Stromal cell of bone marrow (primary cell): ENCODE data around the gene ELAVL2.

Source experiments
- DNase-seq: peaks from one replicate; pipeline ENCODE4 v3.0.0-alpha.2; 2012; ENCODE audit warnings: low read depth

The ELAVL2 gene

DNA sequence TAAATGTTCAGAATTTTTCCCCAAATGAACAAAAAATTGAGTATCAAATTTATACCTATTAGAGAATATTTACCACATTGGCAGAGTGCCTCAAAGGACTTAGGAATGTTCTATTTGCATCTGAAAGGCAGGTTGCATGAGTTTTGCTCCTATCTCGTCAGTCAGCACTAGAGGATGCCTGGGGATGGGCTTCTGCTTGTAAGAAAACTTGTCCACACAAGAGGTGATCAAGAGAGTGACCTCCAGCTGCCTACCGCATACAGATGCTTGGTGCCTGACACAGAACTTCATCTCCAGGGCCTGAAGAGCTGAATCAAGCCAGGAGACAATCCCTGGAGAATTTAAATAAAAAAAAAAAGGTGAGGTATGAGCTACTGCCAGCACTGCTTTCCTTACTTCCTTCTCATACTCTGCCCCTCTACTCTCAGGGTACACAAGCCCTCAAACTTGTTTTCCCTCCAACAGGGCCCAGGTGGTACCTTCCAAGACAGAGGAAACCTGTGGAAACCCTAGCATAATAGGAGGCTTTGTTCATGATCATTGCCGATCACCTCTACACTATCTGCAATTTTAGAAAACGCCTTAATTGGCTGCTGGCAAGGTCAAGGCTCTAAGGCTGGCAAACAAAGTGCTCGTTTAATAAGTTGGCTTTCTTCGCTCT is 166.6 kb downstream of the ELAVL2 start:
- DNase-seq: no peak

DNA sequence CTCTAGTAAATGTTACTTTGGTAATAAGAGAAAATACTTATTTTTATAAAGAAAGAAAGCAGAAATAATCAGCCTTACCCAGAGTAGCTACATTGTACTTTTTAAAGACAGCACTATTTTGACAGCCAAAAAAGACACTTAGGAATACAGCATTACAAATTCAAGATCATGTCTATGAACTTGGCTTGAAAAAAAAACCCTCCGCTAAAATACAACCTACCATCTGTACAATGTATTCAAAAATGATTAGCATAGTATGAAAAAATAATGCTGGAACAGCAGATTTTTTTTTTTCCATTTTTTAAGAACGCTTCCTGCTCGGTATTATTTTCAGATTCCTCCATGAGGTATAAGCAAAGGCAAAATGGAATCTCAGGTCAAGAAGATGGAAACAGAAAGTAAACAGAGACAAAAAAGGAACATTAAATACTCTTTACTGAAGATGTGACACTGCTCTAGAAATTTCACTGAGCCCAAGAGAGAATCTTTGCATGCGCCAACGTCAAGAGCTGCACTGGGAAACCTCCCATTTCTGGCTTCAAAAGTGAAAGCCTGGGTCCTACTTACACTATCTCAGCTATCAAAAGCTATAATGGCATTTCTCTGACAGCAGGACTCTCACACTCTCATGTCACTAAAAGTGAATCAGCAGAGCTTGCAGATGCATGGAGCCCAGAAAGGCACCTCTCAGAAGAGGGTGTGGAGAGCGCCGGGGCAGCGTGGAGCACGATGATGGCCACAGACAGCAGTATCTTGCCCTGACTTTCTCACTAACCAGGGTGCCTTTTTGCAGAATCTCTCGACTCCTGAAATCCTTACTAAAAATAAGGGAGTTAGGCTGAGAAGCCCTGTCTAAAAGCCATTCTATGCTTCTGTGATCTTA is 167.4 kb downstream of the ELAVL2 start:
- DNase-seq: no peak

DNA sequence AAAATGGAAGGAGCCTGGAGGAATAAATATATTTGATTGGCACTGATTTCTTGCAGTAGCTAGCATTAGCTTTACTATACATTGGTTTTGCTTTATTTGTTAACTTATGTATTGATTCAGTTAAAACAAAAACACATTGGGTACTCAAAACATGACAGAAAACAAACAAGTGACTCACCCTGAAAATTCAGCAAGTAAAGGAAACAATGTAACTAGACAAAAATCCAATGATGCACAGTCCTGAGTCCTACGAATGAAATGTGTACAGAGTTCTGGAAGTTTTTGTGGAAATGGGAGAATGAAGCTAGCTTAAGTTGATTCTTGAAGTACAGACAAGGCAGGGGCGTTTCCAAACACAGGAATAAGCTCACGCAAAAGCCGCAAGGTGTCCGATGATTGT is 175.0 kb downstream of the ELAVL2 start:
- no peak for DNase-seq

DNA sequence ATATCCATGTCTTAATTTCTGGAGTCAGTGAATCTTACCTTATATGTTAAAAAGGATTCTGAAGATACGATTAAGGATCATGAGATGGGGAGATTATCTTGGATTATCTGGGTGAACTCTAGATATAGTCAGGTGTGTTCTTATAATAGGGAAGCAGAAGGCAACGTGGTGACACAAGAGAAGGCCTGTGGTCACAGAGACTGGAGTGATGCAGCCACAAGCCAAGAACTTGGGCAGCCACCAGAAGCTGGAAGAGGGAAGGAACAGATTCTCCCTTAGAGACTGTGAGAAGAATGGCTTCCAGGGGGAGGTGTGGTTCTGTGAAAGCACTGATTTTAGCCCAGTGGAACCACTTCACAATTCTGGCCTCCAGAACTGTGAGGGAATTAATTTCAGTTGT is 177.4 kb downstream of the ELAVL2 start:
- no peak for DNase-seq

DNA sequence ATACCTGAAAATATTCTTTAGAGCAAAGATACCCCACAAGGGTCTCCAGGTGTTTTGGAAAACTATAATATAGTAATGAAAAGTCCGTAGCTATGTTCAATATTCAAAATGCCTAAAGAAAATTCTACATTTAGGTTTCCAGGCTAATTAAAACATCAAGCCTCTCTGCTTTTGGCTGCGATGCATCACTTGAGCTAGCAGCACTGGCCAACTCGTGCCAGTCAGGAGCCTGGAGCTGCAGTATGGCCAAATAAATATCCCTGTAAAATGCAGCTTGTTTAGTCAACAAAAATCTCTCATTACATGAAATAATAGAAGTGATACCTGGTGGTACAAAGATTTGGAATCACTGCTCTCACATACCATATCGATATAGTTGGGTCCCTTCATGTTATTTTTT is 181.1 kb downstream of the ELAVL2 start:
- DNase-seq: no peak

DNA sequence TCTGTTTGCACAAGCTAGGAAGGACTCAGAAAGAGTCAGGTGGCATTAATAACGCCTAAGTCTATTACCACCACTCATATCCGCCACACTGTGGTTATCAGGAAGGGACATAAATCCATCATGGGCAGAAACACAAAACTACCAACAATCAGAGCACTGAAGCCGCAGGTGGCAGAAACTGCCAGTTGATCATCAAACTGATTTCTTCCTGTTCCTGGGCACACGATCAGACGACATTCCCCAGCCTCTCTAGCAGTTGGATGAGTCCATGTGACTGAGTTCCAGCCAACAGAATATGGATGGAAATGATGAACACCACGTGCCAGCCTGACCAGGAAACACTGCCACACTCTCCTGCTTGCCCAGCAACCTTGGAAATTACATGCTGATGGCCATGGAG is 181.7 kb downstream of the ELAVL2 start:
- DNase-seq: no peak

DNA sequence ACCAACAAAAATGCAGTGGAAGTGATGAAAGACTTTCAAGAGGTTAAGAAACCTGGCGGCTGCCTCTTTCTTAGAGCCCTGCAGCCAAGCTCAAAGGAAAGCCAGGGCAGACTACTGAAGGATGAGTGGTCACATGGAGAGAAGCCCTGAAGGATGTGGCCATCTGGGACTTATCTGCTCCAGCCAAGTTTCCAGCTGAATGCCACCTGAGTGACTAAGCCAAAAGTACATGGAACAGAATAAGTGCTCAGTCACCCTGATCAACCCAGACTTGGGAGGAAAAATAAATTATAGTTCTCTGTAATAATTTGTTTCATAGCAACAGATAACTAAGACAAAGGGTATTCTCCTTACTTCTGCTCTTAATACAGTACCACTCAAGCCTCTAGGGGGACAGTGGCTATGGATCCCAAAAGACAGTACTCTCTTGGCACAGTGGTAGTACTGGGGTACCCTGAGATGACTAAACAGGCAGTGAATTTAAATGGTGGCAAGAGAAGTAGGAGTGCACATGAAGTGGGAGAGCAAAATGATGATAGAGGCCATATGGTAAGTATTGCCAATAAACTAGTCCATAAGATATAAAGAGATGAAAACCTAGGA is 182.3 kb downstream of the ELAVL2 start:
- no peak for DNase-seq
